ENCODE results near the gene ELFN1. TPM values are rescaled to one million over a fixed set of nuclear protein-coding genes. Genes with fewer than 3 reads are reported as not detected.
"Not testable (repeated sequence)": the region's sequence is repeated elsewhere in the genome, so short reads cannot be mapped to it uniquely, and the experiment has no call there.

ELFN1 gene
- total RNA-seq, 1 donor from 2014 or later = not detected

DNA sequence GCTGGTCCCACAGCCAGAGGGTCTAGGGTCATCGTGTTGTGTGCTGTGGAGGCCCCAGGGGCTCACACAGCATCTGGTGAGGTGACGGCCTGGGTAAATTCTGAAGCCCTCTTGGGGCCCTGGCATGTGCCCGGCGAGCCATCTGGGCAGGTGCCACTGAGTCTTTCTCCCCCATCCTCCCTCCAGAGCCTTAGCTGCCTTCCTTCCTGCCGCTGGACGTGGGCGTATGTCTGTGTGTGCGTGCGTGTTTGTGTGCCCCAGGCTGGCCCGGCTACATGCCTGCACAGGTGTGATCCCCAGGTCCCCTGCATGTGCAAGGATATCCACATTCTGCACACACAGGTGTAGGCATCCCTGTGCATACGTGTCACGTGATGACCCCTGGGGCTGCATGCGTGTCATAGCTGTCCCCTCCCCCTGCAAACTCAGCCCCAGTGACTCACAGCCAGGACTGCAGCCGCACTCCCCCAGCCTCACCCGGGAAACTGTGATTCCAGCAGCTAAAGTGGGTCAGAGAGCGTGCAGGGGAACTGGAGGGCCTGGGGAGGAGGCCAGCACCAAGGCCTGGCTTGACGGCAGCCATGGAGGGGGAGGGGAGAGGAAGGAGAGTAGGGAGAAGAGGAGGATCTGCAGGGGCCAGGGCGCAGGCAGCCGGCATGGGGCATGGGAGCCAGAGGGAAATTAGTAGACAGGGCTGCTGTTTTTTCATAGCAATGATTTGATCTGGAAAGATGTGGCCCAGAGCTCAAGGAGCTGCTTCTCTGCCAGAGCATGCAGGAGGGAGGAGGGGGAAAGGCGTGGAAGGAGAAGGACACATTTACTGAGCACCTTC lies 46.4 kb downstream of the ELFN1 start:
- no peaks in the 10 kb centered on the region for H3K4me1 Mint-ChIP-seq
- DNase-seq = no peak
- H3K4me3 Mint-ChIP-seq = no peak overlapping the region
- peaks cover 2% of the 10 kb centered on the region for H3K27me3 Mint-ChIP-seq
- no peaks in the 10 kb centered on the region for H3K36me3 Mint-ChIP-seq (ENCODE audit: low read depth)
- intact Hi-C loops (cut with micrococcal nuclease) = no loop called here
- no peak overlapping the region for H3K27ac Mint-ChIP-seq
- no peaks in the 10 kb centered on the region for H3K9me3 Mint-ChIP-seq

DNA sequence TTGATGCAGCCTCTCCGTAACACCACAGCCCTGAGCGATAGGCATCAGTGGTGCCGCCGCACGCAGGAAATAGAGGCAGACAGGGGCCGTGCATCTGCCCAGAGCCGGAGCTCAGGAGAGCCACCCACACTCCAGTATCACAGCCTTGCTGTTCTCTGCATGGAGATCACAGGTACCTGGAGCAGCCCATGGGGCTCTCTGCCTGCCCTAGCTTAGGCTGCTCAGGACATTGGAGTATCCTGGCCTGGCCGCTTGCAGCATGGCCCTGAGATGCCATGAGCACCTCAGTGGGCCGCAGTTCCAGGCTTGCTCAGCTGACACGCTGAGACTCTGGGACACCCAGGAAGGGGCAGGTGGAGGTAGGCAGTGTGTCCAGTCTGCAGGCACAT lies 47.0 kb downstream of the ELFN1 start:
- Mint-ChIP-seq H3K27ac (no peak overlapping the region), H3K27me3 (peaks cover 2% of the 10 kb centered on the region), H3K4me3 (no peak overlapping the region), H3K36me3 (ENCODE audit: low read depth) (no peaks in the 10 kb centered on the region), H3K9me3 (no peaks in the 10 kb centered on the region), H3K4me1 (no peaks in the 10 kb centered on the region)
- DNase-seq = no peak
- intact Hi-C loops (cut with micrococcal nuclease) = no loop called here

DNA sequence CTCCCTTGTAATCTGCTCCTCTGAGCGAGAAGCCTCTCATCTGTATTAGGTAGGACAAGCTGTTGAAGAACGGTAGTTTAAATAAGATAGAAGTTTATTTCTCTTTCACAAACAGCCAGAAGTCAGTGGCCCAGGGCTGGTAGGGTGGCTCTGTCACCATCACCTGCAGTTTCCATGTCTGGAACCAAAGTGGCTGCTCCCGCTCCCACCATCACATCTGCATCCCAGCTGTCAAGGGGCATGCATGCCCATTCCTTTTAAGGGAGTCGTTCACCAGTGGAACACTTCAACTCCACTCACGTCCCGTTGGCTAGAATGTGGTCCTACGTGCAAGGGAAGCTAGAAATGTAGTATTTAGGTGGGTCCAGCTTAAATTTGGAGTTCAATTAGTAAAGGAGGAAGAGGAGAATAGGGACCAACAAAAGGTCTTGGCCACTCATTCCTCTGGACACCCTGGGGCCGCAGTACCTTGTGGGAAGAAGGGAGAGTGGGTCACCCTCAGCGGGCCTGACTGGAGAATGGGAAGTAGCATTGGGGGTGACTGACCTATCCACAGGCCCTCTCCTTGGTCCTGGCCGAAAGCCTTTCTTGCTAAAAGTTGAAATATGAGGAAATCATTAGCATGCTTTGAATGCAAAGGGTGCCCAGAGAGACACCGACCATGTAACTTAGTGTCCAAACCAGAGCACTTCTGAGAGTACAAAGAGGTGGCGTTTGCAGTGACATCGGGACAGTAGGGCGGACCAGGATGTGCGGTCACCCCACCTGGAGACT lies 48.0 kb downstream of the ELFN1 start:
- H3K4me3 Mint-ChIP-seq = no peak overlapping the region
- no peaks in the 10 kb centered on the region for H3K36me3 Mint-ChIP-seq (ENCODE audit: low read depth)
- no peak for DNase-seq
- intact Hi-C loops (cut with micrococcal nuclease) = no loop called here
- no peak overlapping the region for H3K27ac Mint-ChIP-seq
- no peaks in the 10 kb centered on the region for H3K9me3 Mint-ChIP-seq
- peaks cover 2% of the 10 kb centered on the region for H3K27me3 Mint-ChIP-seq
- H3K4me1 Mint-ChIP-seq = no peaks in the 10 kb centered on the region

DNA sequence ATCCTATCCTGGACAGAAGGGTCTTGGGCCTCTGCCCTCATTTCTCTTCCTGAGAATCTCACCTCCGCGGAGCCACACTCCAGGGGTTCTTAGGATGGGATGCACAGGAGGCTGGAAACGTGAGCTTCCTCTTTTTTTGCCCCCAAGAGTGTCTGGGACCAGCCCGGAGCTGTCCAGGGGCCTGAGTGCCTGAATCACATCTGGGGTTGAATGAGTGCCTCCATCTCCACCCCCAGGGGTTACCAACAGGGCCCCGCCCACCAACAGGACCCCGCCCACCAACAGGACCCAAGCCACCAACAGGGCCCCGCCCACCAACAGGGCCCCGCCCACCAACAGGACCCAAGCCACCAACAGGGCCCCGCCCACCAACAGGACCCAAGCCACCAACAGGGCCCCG lies 48.8 kb downstream of the ELFN1 start:
- H3K27ac Mint-ChIP-seq; H3K27me3 Mint-ChIP-seq; intact Hi-C loops (cut with micrococcal nuclease); H3K4me1 Mint-ChIP-seq; H3K9me3 Mint-ChIP-seq; H3K36me3 Mint-ChIP-seq (ENCODE audit: low read depth); DNase-seq; H3K4me3 Mint-ChIP-seq: not testable (repeated sequence)

DNA sequence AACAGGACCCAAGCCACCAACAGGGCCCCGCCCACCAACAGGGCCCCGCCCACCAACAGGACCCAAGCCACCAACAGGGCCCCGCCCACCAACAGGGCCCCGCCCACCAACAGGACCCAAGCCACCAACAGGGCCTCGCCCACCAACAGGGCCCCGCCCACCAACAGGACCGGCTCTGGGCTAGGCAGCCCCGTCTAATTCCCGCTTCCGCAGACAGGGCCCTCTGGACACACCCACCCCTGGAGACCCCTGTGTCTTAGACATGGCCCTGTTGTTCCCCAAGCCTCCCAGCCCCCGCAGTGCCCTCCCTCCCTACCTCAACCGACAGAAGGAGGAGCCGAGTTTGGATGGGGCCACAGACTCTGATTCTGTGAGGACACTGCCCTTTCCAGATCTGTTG lies 49.2 kb downstream of the ELFN1 start:
- H3K4me3 Mint-ChIP-seq; H3K27ac Mint-ChIP-seq; DNase-seq; H3K4me1 Mint-ChIP-seq; intact Hi-C loops (cut with micrococcal nuclease); H3K27me3 Mint-ChIP-seq; H3K36me3 Mint-ChIP-seq (ENCODE audit: low read depth); H3K9me3 Mint-ChIP-seq: not testable (repeated sequence)

DNA sequence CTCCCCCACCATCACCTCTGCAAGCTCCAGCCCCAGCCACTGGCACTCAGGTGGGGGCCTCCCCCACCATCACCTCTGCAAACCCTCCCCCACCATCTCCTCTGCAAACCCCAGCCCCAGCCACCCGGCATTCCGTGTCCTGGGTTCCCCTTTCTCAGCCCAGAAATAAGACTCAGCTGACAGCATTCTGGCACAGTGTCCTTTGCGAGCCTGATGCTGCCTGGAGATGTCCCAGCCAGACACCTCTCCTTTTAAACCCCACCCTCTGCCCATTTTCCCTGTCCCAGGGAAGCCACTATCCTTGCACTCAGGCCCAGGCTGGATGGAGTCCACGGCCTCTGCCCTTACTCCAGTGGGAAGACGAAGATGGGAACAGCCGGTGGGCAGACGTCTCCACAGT lies 49.8 kb downstream of the ELFN1 start:
- Mint-ChIP-seq H3K9me3 (no peaks in the 10 kb centered on the region), H3K4me3 (no peak overlapping the region), H3K27me3 (peaks cover 2% of the 10 kb centered on the region), H3K4me1 (no peaks in the 10 kb centered on the region), H3K27ac (no peak overlapping the region), H3K36me3 (ENCODE audit: low read depth) (no peaks in the 10 kb centered on the region)
- intact Hi-C loops (cut with micrococcal nuclease) = no loop called here
- no peak for DNase-seq

DNA sequence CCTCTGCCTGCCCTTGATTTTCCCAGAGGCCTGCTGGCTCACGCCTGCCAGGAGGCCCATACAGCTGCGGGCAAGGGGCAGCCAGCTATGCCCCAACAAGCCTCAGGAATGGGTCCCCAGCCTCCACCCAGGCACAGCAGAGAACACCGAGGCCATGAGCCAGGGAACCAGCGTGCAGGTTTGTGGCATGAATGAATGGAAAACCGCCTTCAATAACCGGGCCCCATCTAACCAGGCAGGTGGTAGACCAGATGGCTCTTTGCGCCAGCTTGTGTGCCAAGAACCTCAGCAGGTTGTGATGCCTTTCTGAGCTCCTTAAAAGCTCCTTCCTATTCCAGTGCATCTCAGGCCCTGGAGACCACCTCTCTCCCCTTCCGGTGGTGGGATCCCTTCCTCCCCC lies 50.2 kb downstream of the ELFN1 start:
- H3K27ac Mint-ChIP-seq = no peak overlapping the region
- peaks cover 2% of the 10 kb centered on the region for H3K27me3 Mint-ChIP-seq
- no peaks in the 10 kb centered on the region for H3K36me3 Mint-ChIP-seq (ENCODE audit: low read depth)
- no peaks in the 10 kb centered on the region for H3K4me1 Mint-ChIP-seq
- no peaks in the 10 kb centered on the region for H3K9me3 Mint-ChIP-seq
- intact Hi-C loops (cut with micrococcal nuclease) = no loop called here
- H3K4me3 Mint-ChIP-seq = no peak overlapping the region
- no peak for DNase-seq

DNA sequence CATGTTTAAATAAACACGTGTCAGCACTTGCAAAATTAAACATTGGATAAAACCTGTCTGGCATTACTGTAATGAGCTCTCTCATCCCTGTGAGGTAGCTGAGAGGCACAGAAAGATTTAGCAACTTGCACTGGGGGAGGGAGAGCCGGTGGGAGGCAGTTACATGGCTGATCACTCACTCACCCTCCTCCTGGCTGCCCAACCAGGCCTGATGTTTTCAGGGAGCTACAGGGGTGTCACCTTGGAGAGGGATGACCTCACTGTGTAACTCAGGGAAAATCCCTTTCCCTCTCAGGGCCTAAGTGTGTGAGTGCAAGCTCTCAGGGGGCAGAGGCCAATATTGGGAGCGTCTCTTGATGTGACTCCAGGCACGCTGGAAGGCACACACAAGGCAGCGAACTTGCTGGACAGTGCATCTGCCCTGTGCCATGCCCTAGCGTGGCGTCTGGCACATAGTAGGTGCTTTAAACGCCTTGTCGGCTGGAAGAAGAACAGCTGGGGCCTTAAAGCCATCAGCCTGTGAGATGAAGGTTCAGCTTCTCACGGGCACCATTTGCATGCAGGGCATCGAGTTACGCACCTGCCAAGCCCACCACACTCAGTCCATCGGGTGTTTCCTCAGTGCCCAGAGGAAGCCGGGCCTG lies 51.1 kb downstream of the ELFN1 start:
- no peaks in the 10 kb centered on the region for H3K4me1 Mint-ChIP-seq
- H3K9me3 Mint-ChIP-seq = no peaks in the 10 kb centered on the region
- DNase-seq = no peak
- intact Hi-C loops (cut with micrococcal nuclease) = no loop called here
- no peaks in the 10 kb centered on the region for H3K36me3 Mint-ChIP-seq (ENCODE audit: low read depth)
- no peak overlapping the region for H3K4me3 Mint-ChIP-seq
- no peak overlapping the region for H3K27ac Mint-ChIP-seq
- peaks cover 2% of the 10 kb centered on the region for H3K27me3 Mint-ChIP-seq

DNA sequence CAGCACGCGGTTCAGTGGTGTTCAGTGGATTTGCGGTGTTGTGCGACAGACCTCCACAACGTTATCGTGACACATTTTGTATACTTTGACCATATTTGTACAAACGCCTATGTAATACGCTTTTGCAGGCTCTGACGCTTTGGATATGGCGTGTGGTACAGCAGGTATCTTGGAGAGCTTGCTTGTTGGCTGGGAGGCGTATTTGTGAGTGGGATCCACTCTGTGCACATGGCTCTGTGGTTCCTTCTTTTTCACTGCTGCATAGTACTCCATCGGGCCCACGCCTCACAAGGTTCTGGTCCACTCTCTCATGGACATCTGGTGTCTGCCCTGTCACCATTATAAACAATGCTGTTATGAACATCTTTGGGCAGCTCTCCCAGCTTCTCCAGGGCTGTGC lies 53.2 kb downstream of the ELFN1 start:
- intact Hi-C loops (cut with micrococcal nuclease) = no loop called here
- Mint-ChIP-seq H3K36me3 (ENCODE audit: low read depth) (no peaks in the 10 kb centered on the region), H3K9me3 (peaks cover 4% of the 10 kb centered on the region), H3K4me3 (no peak overlapping the region), H3K4me1 (no peaks in the 10 kb centered on the region), H3K27me3 (no peaks in the 10 kb centered on the region), H3K27ac (no peak overlapping the region)
- no peak for DNase-seq

DNA sequence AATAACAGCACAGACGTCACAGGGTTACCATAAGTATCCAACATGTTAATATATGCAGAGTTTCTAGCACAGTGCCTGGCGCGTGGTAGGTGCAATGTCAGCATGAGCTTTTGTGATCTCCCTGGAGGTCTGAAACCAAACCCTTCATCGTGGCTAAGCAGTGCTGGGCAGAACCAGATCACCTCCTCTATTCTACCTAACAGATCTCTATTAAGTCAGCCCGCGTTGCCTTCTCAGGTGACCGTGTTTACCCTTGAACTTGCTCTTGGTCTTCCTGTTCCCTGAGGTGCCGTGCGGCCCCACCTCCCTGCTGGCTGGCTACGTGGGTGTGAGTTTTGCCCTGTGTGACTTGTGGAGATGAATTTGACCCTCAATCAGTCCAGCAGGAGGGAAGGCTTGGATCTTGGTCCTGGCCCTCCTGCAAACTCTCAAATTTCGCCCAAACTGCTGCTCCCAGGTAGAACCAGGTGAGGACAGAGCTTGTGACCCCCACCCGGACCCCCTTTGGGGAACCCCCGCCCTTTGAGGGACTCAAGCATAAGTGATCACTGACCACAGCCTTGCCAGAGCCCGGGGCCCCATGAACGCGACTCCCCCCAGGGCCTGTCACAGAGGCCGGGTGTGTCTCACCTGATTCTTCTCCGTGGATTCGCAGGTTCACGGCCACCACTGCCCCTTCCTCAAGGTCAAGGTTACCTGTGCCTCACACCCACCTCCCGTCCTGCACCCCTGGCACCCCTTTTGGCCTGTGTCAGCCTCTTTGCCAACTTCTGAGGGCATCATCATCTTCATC lies 54.2 kb downstream of the ELFN1 start:
- no peak for DNase-seq
- no peak overlapping the region for H3K4me3 Mint-ChIP-seq
- H3K9me3 Mint-ChIP-seq = peaks cover 4% of the 10 kb centered on the region
- H3K27ac Mint-ChIP-seq = no peak overlapping the region
- no peaks in the 10 kb centered on the region for H3K4me1 Mint-ChIP-seq
- no peaks in the 10 kb centered on the region for H3K27me3 Mint-ChIP-seq
- no peaks in the 10 kb centered on the region for H3K36me3 Mint-ChIP-seq (ENCODE audit: low read depth)
- intact Hi-C loops (cut with micrococcal nuclease) = no loop called here

DNA sequence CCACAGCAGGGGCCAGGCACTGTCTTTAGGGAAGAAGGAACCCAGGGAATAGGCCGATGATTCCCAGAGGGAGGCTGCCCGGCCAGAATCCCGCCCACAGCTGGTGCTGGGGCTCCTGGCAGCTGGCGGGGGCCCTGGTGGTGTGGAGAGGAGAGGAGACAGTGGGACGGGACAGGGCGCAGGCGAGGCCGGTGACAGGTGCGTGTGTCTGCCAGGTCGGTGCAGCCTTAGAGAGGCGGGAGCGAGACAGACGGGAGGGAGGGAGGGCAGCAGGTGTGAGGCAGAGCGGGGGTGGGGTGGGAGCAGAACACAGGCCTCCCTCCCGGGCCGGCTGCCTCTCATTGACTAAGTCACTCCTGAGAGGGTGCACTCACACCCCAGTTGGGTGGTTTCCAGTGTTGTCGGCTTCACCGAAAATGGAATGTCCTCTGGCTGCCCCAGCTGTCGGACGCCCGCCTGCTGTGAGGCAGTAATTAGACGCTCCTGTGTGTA lies 55.2 kb downstream of the ELFN1 start:
- DNase-seq = no peak
- Mint-ChIP-seq H3K4me3 (no peak overlapping the region), H3K9me3 (peaks cover 4% of the 10 kb centered on the region), H3K27ac (no peak overlapping the region), H3K27me3 (no peaks in the 10 kb centered on the region), H3K36me3 (ENCODE audit: low read depth) (no peaks in the 10 kb centered on the region), H3K4me1 (no peaks in the 10 kb centered on the region)
- intact Hi-C loops (cut with micrococcal nuclease) = no loop called here

DNA sequence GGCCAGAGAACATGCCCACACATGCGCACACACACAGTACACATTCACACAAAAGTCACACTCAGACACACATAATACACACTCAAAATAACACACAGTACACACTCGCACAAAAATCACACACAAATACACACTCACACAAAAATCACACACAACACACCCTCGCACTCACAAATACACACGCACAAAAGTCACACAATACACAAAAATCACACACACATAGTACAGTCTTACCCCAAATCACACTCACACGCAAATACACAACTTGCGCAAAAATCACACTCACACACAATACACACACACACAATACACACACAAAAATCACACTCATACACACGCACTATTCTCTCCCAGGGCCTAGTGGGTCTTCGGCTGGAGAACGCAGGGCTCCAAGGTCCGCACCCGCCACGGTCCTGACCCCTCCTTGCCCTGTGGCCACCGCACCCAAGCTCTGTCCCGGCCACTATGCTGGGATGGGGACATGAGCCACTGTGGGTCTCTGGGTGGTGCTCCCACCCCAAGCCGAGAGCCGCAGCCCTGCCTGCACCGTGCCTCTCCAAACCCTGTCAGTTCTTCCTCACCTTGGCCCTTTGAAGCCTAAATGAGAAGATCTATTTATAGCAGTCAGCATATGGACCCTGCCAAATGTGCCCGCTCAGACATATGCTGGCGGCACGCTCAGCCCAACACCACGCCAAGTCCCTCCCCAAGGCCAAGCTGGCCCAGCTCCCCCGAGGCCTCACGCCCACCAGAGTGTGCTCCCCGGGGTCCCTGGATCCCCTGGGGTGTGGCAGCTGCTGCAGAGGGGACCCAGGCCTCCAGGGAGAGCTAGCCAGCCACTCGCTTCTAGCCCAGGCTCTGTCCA lies 55.9 kb downstream of the ELFN1 start:
- Mint-ChIP-seq H3K9me3 (peaks cover 4% of the 10 kb centered on the region), H3K36me3 (ENCODE audit: low read depth) (no peaks in the 10 kb centered on the region), H3K27me3 (no peaks in the 10 kb centered on the region), H3K4me1 (no peaks in the 10 kb centered on the region), H3K4me3 (no peak overlapping the region), H3K27ac (no peak overlapping the region)
- intact Hi-C loops (cut with micrococcal nuclease) = no loop called here
- DNase-seq = no peak

DNA sequence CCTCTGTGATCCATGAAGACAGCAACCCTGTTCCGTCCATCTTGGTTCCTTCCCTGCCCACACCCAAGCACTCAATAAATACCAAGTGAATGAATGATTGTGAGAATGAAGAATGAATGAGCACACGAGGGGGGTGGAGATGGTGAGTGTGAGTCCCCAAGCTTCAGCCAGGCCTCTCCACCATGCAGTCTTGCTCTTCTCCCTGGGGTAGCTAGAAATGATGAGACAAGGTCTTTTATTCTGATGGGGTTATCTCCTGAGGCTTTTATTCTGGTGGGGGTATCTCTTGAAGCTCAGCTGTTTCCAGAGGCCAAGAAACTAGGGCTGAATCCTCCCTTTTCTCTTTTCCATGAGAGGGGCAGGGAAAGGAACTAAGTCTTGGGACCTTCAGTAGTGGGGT lies 57.0 kb downstream of the ELFN1 start:
- H3K4me1 Mint-ChIP-seq = no peaks in the 10 kb centered on the region
- no peak overlapping the region for H3K27ac Mint-ChIP-seq
- H3K4me3 Mint-ChIP-seq = no peak overlapping the region
- H3K9me3 Mint-ChIP-seq = peaks cover 4% of the 10 kb centered on the region
- no peaks in the 10 kb centered on the region for H3K27me3 Mint-ChIP-seq
- H3K36me3 Mint-ChIP-seq (ENCODE audit: low read depth) = no peaks in the 10 kb centered on the region
- intact Hi-C loops (cut with micrococcal nuclease) = no loop called here
- DNase-seq = no peak
